Measurements from ENCODE around the gene TUBG2. TPM values are rescaled to one million over a fixed set of nuclear protein-coding genes. Genes with fewer than 3 reads are reported as not detected.

TUBG2 gene
- total RNA-seq, result 16.6 TPM

DNA sequence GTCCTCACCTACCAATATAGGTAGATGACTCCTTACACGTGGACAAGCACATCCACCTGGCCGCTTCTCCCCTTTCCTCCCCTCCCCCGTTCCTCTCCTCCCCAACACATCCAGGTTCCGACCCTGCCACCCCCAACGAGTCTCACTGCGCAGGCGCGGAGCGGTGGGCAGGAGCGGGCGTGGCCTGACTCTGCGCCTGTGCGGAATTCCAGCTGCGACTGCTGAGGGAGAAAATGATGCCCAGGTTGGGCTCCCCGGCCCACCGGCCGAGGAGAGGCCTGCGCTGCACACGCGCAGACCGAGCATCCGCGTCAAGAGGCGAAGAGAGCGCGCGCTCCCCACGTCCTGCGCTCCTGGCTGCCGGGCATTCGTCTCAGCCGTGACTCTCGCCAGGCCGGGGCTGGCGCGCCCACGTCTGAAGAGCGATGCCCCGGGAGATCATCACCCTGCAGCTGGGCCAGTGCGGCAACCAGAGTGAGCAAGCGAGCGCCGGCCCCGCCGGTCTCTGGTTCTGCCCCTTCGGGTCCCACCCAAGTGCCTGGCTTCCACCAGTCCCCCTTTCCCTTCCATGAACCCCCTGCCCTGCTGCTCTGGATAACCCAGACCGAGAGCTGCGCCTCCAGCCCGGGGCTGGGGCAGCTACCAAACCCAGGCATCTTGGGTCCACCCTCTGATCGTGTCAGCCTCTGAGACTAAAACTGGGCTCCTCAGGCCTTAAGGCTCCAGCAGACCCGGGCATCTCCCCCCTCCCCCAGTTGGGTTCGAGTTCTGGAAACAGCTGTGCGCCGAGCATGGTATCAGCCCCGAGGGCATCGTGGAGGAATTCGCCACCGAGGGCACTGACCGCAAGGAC lies at the start of gene TUBG2:
Gene TUBG2, plus strand, starts transcription at position 206 of the 853 bp plus-strand sequence. Its CDS starts 220 bp downstream, at position 426.

GRCh38 chr17:42676424-42677011 lies 17.4 kb downstream of the TUBG2 start, which contains the start of gene PLEKHH3:
Gene PLEKHH3 (minus strand): TSS chr17:42676994. CDS start chr17:42676563, 431 bp downstream.

GRCh38 chr17:42681976-42682721 lies 23.1 kb downstream of the TUBG2 start, which contains the start of gene CNTNAP1:
Gene CNTNAP1 (plus strand): TSS chr17:42682531. CDS start chr17:42682830, 299 bp downstream.

Small RNA genes lying within 50 kb of the gene (small RNA-seq; reads per million reads assigned to genes)
- gene MIR6780A, result 0.08 reads per million

Other genes starting within 250 kb of the TUBG2 start
- 10.6 TPM for gene CAVIN1, start 236.0 kb upstream of the TUBG2 start, total RNA-seq
- 360 TPM for gene ATP6V0A1, start 200.4 kb upstream of the TUBG2 start, total RNA-seq
- gene NAGLU, start 123.0 kb upstream of the TUBG2 start, total RNA-seq, result 11.1 TPM
- gene HSD17B1, start 106.4 kb upstream of the TUBG2 start, total RNA-seq, result 0.92 TPM
- 6.7 TPM for gene COASY, start 97.1 kb upstream of the TUBG2 start, total RNA-seq
- 30.0 TPM for gene MLX, start 92.2 kb upstream of the TUBG2 start, total RNA-seq
- gene PSMC3IP, start 81.6 kb upstream of the TUBG2 start, total RNA-seq, result 6.9 TPM
- 49.6 TPM for gene RETREG3, start 49.9 kb upstream of the TUBG2 start, total RNA-seq
- gene TUBG1, start 49.6 kb upstream of the TUBG2 start, total RNA-seq, result 24.9 TPM
- 3.7 TPM for gene PLEKHH3, start 17.7 kb downstream of the TUBG2 start, total RNA-seq
- gene CCR10, start 22.6 kb downstream of the TUBG2 start, total RNA-seq, result 2.1 TPM
- gene CNTNAP1, start 23.2 kb downstream of the TUBG2 start, total RNA-seq, result 31.6 TPM
- 35.5 TPM for gene EZH1, start 85.8 kb downstream of the TUBG2 start, total RNA-seq
- 16.6 TPM for gene RAMP2, start 101.9 kb downstream of the TUBG2 start, total RNA-seq
- 39.2 TPM for gene VPS25, start 114.2 kb downstream of the TUBG2 start, total RNA-seq
- gene WNK4, start 121.3 kb downstream of the TUBG2 start, total RNA-seq, result 0.69 TPM
- 99.9 TPM for gene COA3, start 139.4 kb downstream of the TUBG2 start, total RNA-seq
- 0.92 TPM for gene CNTD1, start 139.6 kb downstream of the TUBG2 start, total RNA-seq
- 73.1 TPM for gene BECN1, start 165.0 kb downstream of the TUBG2 start, total RNA-seq
- 55.1 TPM for gene PSME3, start 174.1 kb downstream of the TUBG2 start, total RNA-seq
- 1.2 TPM for gene AOC2, start 185.3 kb downstream of the TUBG2 start, total RNA-seq
- 0.46 TPM for gene AOC3, start 191.9 kb downstream of the TUBG2 start, total RNA-seq
- gene G6PC1, start 241.5 kb downstream of the TUBG2 start, total RNA-seq, result under 0.01 TPM

All from diencephalon (tissue), 1 donor.